ENCODE data around the gene ST8SIA4.

DNA sequence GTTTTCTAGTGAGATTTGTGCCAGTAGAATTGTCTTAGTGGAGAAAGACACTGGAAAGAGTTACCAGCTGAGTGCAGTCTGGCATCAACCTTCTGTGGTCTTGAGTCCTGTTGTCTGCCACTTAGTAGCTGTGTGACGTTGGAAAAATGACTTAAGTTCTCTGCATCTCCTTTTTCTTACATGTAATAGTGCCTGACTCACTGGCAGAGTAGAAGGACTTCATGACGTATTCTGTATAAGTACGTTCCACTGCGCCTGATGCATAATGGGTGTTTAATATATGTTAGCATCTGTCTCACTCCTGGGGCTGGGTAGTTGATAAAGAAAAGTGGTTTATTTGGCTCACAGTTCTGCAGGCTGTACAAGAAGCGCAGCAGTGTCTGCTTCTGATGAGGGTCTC is 144.8 kb downstream of the ST8SIA4 start:
- TF ChIP-seq, protein P1, sequence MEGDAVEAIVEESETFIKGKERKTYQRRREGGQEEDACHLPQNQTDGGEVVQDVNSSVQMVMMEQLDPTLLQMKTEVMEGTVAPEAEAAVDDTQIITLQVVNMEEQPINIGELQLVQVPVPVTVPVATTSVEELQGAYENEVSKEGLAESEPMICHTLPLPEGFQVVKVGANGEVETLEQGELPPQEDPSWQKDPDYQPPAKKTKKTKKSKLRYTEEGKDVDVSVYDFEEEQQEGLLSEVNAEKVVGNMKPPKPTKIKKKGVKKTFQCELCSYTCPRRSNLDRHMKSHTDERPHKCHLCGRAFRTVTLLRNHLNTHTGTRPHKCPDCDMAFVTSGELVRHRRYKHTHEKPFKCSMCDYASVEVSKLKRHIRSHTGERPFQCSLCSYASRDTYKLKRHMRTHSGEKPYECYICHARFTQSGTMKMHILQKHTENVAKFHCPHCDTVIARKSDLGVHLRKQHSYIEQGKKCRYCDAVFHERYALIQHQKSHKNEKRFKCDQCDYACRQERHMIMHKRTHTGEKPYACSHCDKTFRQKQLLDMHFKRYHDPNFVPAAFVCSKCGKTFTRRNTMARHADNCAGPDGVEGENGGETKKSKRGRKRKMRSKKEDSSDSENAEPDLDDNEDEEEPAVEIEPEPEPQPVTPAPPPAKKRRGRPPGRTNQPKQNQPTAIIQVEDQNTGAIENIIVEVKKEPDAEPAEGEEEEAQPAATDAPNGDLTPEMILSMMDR (IDR thresholded peaks at IDR 0.05; ENCODE audit: low read length), result no peak
- no peak for TF ChIP-seq EZH2 (optimal IDR thresholded peaks at IDR 0.05; ENCODE audit: low read depth, low read length)
- no peak for TF ChIP-seq EZH2phosphoT487 (IDR thresholded peaks at IDR 0.05; ENCODE audit: low read length)
